ENCODE measurements around the gene INKA2.

- TF ChIP-seq CTCF (IDR thresholded peaks at IDR 0.05), result peak in 6 of 12 donors; percentile 6 to 30 (median 14)
- peak in 1 of 2 donors; percentile 23 for TF ChIP-seq POLR2A (IDR thresholded peaks at IDR 0.05)
These were observed 950 bp upstream of the INKA2 start for GRCh38 chr1:111739925-111740765.
